GM13977 (cell line): ENCODE measurements around the gene YES1.

Source experiments
- DNase-seq: peaks from one replicate; pipeline ENCODE4 v3.0.0; 2012; ENCODE audit warnings: low spot score
- in situ Hi-C: fragments of 300-500 bp; cut with MboI; formaldehyde crosslinking; loops from one replicate; pipeline ENCODE4 v1.12.0; 2022; ENCODE audit warnings: low sequenced_read_pairs, low pct_unique_long_range_greater_than_20kb, mixed read lengths, inconsistent platforms; ENCODE audit not compliant: unreplicated experiment
- TF ChIP-seq, protein P1 (sequence below): IDR thresholded peaks from 2 replicates; pipeline ENCODE4 v1.5.1; 2012; ENCODE audit warnings: mild to moderate bottlenecking, control low read depth; ENCODE audit not compliant: insufficient read depth; ENCODE audit errors: extremely low read depth, missing control alignments

The YES1 gene

DNA sequence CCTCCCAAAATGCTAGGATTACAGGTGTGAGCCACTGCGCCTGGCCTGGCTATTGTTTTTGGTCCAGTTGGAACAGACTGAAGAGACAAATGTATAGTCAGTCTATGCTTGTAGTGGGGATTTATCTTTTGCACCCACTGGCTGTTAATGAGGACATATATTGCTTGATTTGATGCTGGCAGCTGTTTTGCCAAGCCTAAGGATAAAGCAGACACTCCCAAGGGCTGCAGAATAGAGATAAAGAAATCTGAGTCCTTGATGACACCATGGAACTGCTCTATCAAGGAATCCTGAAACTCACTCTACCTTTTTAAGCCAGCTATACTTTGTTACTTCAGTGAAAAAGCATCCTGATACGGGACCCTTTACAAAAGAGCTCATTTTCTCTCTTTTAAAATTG is 56.5 kb downstream of the YES1 start:
- TF ChIP-seq, protein P1, sequence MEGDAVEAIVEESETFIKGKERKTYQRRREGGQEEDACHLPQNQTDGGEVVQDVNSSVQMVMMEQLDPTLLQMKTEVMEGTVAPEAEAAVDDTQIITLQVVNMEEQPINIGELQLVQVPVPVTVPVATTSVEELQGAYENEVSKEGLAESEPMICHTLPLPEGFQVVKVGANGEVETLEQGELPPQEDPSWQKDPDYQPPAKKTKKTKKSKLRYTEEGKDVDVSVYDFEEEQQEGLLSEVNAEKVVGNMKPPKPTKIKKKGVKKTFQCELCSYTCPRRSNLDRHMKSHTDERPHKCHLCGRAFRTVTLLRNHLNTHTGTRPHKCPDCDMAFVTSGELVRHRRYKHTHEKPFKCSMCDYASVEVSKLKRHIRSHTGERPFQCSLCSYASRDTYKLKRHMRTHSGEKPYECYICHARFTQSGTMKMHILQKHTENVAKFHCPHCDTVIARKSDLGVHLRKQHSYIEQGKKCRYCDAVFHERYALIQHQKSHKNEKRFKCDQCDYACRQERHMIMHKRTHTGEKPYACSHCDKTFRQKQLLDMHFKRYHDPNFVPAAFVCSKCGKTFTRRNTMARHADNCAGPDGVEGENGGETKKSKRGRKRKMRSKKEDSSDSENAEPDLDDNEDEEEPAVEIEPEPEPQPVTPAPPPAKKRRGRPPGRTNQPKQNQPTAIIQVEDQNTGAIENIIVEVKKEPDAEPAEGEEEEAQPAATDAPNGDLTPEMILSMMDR, result no peak
- in situ Hi-C loops, result no loop called here
- no peak for DNase-seq

DNA sequence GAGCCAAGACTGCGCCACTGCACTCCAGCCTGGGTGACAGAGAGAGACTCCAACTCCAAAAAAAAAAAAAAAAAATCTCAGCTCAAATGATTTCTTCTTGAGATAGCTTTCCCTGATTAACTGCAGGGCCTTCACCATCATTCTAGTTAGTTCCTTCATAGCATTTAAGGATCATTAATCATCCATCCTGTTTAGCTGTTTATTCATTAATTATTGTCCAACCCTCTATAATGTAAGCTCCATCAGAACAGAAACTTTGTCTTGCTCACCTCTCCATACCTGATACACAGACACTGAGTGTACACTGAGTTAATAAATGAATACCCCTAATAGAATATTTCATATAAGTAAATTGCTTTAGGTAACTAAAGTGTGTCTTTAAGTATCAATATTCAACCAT is 57.4 kb downstream of the YES1 start:
- in situ Hi-C loops, result no loop called here
- TF ChIP-seq, protein P1, result no peak
- DNase-seq, result no peak

DNA sequence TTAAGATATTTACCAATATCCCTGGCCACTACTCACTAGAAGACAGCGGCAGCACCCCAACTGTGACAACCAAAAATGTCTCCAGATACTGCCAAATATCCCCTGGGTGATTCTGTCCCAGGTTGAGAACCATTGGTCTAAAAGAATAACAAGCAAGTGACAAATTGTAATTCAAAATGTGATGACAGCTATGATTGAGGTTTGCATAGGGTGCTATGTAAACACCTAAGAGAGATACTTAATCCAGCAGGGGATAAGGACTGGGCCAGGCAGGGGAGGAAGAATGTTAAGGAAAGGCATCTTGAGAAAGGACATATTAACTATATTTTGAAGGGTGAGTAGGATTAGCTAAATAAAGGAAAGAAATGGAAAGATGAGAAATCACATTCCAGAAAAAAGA is 61.6 kb downstream of the YES1 start:
- TF ChIP-seq, protein P1, result no peak
- in situ Hi-C loops, result no loop called here
- DNase-seq, result no peak

DNA sequence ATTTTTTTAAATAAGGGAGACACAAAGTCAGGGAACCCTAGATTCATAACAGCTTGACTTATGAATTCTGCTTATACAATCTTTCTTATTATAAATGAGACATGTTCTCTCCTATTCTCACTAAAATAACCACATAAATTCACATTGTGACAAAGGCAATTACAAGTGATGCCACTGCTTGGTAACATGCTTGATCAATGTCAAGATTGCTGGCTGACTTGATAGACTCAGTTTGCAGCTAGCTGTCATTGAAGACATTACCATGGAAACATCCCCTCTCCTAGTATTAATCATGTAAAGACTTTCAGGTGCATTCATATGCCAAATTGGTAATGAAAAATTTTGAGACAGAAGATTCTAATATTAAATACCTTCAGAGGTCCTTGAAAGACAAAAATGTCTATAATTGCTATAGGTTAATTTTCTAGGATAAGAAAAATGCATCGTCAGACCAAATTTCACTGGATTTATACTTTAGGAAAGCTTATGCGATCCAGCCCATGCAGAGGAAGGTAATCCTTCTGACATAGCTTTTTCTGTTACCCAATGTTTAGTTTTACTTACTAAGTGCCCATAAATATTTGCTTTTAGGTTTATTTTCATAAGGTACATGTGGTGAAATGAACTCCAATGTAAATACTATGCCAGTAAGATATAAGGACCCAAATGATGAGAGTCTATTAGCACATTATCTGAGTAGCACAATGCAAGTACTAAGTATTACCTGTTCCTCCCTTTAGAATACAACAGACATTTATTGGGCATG is 67.0 kb downstream of the YES1 start:
- TF ChIP-seq, protein P1, result no peak
- in situ Hi-C loops, result loop anchor here (10.0 kb wide), 1 partner anchor 80 kb away; no protein-coding TSS in a partner anchor
- DNase-seq, result no peak

DNA sequence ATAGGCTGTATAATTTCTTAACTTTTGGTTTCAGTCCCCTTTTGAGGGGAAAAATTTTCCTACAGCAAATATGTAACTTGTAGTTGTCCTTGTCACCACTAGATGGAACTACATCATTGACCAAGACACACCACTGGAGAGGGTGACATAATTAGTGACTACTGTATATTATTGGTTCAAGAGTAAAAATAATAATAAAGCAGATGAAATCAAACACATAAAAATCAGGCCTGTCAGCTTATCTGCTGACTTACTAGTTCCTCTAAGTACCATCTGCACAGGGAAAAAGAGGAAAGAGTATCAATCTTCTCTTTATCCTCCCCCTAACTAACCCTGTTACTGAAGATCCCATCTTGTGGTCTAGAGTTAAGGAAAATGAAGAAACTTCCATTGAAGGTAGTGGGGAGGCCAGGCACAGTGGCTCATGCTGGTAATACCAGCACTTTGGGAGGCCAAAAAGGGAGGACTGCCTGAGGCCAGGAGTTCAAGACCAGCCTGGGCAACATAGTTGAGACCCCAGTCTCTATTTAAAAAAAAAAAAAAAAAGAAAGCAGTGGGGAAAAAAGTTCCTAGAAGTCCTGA is 70.0 kb downstream of the YES1 start:
- TF ChIP-seq, protein P1, result peak; percentile 63
- in situ Hi-C loops, result loop anchor here (10.0 kb wide), 1 partner anchor 83 kb away; no protein-coding TSS in a partner anchor
- peak; percentile 66 for DNase-seq

DNA sequence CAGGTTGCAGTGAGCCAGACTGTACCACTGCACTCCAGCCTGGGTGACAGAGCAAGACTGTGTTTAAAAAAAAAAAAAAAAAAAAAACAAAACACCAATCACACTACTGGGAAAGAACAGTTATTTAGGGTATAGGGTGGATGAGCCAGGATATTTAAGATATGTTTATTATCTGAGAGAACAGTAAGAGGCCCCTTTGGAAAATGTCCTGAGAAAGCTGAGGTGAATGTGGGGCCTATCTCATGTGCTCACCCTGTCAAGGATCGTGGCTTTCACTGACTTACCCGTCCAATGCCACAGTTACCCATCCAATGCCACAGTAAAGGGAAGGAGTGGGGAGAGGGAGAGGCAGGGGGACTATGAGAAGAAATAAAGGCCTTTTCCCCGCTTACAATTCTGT is 79.7 kb downstream of the YES1 start:
- TF ChIP-seq, protein P1, result no peak
- in situ Hi-C loops, result no loop called here
- no peak for DNase-seq
